Measurements from ENCODE around the gene KIDINS220. TPM values are rescaled to one million over a fixed set of nuclear protein-coding genes. Genes with fewer than 3 reads are reported as not detected.
A peak's percentile ranks its signal among the peaks of the same experiment; 100 is the strongest.

KIDINS220 gene
- total RNA-seq, 1 experiment from 2014 or later, result 29.3 TPM

DNA sequence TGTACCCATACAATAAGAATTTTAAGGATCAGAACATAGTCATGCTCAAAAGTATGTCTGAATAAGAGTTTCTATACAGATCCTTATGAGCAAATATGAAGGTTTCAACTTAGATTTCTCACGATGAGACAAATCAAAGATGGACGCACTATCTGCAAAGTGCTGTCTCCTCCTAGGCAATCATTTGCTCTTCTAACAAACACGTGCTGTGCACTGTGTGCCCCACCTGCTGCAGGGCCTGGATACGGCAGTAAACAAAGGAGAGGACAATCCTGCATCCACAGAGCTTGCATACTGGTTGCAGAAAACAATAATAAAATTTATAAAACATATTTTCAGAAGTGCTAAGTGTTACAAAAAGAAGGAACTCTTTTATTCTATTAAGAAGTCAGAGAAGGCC lies 39.9 kb upstream of the KIDINS220 start:
- no peak overlapping the region for H3T11ph ChIP-seq (ENCODE audit: low read length)
- H2AFZ ChIP-seq (ENCODE audit: low read length), result no peak overlapping the region
- H3K4me1 ChIP-seq (ENCODE audit: insufficient read depth, low read length), result no peaks in the 10 kb centered on the region
- no peak overlapping the region for H3K27ac ChIP-seq (ENCODE audit: insufficient read length, low read depth, low read length)
- H4K5ac ChIP-seq (ENCODE audit: insufficient read length, low read depth, low read length), result no peak overlapping the region
- no peak overlapping the region for H3K18ac ChIP-seq (ENCODE audit: insufficient read length, low read depth, low read length)
- TF ChIP-seq, protein P1, sequence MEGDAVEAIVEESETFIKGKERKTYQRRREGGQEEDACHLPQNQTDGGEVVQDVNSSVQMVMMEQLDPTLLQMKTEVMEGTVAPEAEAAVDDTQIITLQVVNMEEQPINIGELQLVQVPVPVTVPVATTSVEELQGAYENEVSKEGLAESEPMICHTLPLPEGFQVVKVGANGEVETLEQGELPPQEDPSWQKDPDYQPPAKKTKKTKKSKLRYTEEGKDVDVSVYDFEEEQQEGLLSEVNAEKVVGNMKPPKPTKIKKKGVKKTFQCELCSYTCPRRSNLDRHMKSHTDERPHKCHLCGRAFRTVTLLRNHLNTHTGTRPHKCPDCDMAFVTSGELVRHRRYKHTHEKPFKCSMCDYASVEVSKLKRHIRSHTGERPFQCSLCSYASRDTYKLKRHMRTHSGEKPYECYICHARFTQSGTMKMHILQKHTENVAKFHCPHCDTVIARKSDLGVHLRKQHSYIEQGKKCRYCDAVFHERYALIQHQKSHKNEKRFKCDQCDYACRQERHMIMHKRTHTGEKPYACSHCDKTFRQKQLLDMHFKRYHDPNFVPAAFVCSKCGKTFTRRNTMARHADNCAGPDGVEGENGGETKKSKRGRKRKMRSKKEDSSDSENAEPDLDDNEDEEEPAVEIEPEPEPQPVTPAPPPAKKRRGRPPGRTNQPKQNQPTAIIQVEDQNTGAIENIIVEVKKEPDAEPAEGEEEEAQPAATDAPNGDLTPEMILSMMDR (conservative IDR thresholded peaks at IDR 0.05), result no peak
- no peak overlapping the region for H2AK5ac ChIP-seq (ENCODE audit: insufficient read length, low read length)
- no peak overlapping the region for H3K4ac ChIP-seq (ENCODE audit: low read depth, low read length)
- H4K8ac ChIP-seq (replicated peaks; ENCODE audit: insufficient read length, low read depth, low read length), result no peak overlapping the region
- H2BK12ac ChIP-seq (ENCODE audit: insufficient read length, low read depth, low read length), result no peak overlapping the region
- H3K27ac Mint-ChIP-seq, result peak overlapping the region in 1 of 3 experiments; percentile 86; a peak in 2 of 7 replicates
- no peak overlapping the region for H2BK120ac ChIP-seq (ENCODE audit: low read depth, low read length, poor library complexity, severe bottlenecking)
- no peaks in the 10 kb centered on the region for H3K27me3 Mint-ChIP-seq (ENCODE audit: low read depth)
- no peak overlapping the region for H3K14ac ChIP-seq (ENCODE audit: insufficient read depth, low read length)
- H3K36me3 Mint-ChIP-seq (ENCODE audit: insufficient read depth in 1 of 3, low read depth in 3 of 3), result peaks cover 2 to 22% (median 12%) of the 10 kb centered on the region in 3 experiments; a peak in 5 of 7 replicates
- no peak overlapping the region for H2BK15ac ChIP-seq (ENCODE audit: low read depth, low read length)
- peaks cover 7 to 10% of the 10 kb centered on the region in 2 experiments for H3K4me1 Mint-ChIP-seq
- H3K23ac ChIP-seq (ENCODE audit: insufficient read length, low read depth, low read length), result no peak overlapping the region
- no peak for DNase-seq
- no peaks in the 10 kb centered on the region for H3K27me3 ChIP-seq (ENCODE audit: insufficient read depth, low read length)
- H4K20me1 ChIP-seq (ENCODE audit: control insufficient read depth, insufficient read depth, insufficient read length), result no peaks in the 10 kb centered on the region
- H2BK5ac ChIP-seq (ENCODE audit: insufficient read length, low read length), result no peak overlapping the region
- no peak overlapping the region for H3K4me2 ChIP-seq (ENCODE audit: insufficient read depth, insufficient read length, low read length)
- no CpG with 5 or more reads among the region's 4 CpGs for WGBS (ENCODE audit: extremely low coverage, insufficient read length, low lambda C conversion rate)
- no peaks in the 10 kb centered on the region for H3K79me2 ChIP-seq (ENCODE audit: insufficient read depth, low read length)
- no peaks in the 10 kb centered on the region for H3K9me3 ChIP-seq (ENCODE audit: control insufficient read depth, low read depth, low read length)
- H3K9me3 Mint-ChIP-seq, result no peaks in the 10 kb centered on the region
- H4K91ac ChIP-seq (ENCODE audit: insufficient read length, low read depth, low read length), result no peak overlapping the region
- H3K9ac ChIP-seq (ENCODE audit: extremely low read depth, insufficient read length, low read length), result no peak overlapping the region
- no peak overlapping the region for H3K4me3 Mint-ChIP-seq
- H3K79me1 ChIP-seq (ENCODE audit: insufficient read depth, low read depth, low read length, poor library complexity, severe bottlenecking), result no peaks in the 10 kb centered on the region
- H3K56ac ChIP-seq (ENCODE audit: insufficient read length, low read depth, low read length), result no peak overlapping the region
- H2BK20ac ChIP-seq (ENCODE audit: low read depth, low read length, poor library complexity, severe bottlenecking), result no peak overlapping the region
- H3K23me2 ChIP-seq (ENCODE audit: insufficient read length, low read depth, low read length, poor library complexity, severe bottlenecking), result no peaks in the 10 kb centered on the region
